ENCODE measurements around the gene HMGN5.
A peak's percentile ranks its signal among the peaks of the same experiment; 100 is the strongest.

HMGN5 gene

DNA sequence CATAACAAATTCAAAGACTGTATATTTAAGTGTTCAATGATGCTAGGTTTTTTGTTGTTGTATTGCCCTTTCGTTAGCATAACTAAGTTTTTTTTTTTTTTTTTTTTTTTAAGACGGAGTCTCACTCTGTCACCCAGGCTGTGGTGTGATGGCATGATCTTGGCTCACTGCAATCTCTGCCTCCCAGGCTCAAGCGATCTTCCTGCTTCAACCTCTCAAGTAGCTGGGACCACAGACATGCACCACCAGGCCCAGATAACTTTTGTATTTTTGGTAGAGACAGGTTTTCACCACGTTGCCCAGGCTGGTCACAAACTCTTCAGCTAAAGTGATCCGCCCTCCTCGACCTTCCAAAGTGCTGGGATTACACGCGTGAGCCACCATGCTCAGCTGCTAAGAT is 7.2 kb upstream of the HMGN5 start:
- H3K4me3 ChIP-seq (ENCODE audit: low read depth, low read length): no peak overlapping the region
- H3K36me3 ChIP-seq (ENCODE audit: control insufficient read depth, insufficient read depth, low read length): peaks cover 3% of the 10 kb centered on the region; the same call in 1 of the 2 replicates

DNA sequence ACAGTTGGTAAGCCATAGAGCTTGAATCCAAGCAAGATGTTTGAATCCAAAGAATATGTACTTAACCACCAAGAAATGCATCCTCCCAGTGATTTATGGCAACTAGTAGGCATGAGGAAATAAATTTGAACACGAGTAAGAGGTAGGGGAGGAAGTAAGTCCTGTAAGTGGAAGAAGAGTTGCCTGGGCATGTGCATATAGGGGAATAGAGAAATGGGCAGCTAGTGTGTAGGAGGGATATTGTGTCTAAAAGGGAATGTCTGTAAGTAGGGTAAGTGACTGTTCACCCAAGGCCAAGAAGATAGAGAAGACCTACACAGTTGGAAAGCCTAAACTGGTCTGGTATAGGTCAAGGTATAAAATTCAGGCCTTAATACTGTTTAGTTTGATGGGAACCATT is 4.8 kb upstream of the HMGN5 start:
- no peaks in the 10 kb centered on the region for H3K36me3 ChIP-seq (ENCODE audit: control insufficient read depth, insufficient read depth, low read length)
- no peak overlapping the region for H3K9ac ChIP-seq (ENCODE audit: low read depth, low read length)
- no peaks in the 10 kb centered on the region for H3K27me3 ChIP-seq (ENCODE audit: control insufficient read depth, insufficient read depth, low read length)
- H3K4me3 ChIP-seq (ENCODE audit: low read depth, low read length): no peak overlapping the region
- H3K9me3 ChIP-seq (ENCODE audit: control insufficient read depth, insufficient read depth, low read length): peaks cover 32% of the 10 kb centered on the region; the same call in 1 of the 2 replicates
- H3K27ac ChIP-seq (ENCODE audit: low read depth, low read length): no peak overlapping the region
- no peaks in the 10 kb centered on the region; the same call in 1 of the 2 replicates for H3K4me1 ChIP-seq (ENCODE audit: control insufficient read depth, insufficient read depth, low read length)

More for the DNA sequence above, 7.2 kb upstream of the HMGN5 start:
- H3K9ac ChIP-seq (ENCODE audit: low read depth, low read length): no peak overlapping the region
- H3K4me1 ChIP-seq (ENCODE audit: control insufficient read depth, insufficient read depth, low read length): no peaks in the 10 kb centered on the region
- H3K27ac ChIP-seq (ENCODE audit: low read depth, low read length): no peak overlapping the region
- peaks cover 46% of the 10 kb centered on the region for H3K9me3 ChIP-seq (ENCODE audit: control insufficient read depth, insufficient read depth, low read length)
- H3K27me3 ChIP-seq (ENCODE audit: control insufficient read depth, insufficient read depth, low read length): no peaks in the 10 kb centered on the region

DNA sequence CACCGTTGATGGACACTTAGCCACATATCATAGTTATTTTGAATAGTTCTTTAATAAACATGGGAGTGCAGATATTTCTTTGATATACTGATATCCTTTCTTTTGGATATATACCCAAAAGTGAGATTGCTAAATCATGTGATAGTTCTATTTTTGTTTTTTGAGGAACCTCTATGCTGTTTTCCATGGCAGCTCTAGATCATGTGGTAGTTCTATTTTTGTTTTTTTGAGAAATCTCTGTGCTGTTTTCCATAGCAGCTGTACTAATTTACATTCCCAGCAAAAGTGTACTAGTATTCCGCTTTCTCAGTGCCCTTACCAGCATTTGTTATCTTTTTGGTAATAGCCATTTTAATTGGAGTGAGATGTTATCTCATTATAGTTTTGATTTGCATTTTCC is 3.8 kb upstream of the HMGN5 start:
- H3K36me3 ChIP-seq (ENCODE audit: control insufficient read depth, insufficient read depth, low read length): no peaks in the 10 kb centered on the region
- peaks cover 32% of the 10 kb centered on the region; the same call in 1 of the 2 replicates for H3K9me3 ChIP-seq (ENCODE audit: control insufficient read depth, insufficient read depth, low read length)
- H3K4me3 ChIP-seq (ENCODE audit: low read depth, low read length): no peak overlapping the region
- H3K27ac ChIP-seq (ENCODE audit: low read depth, low read length): no peak overlapping the region
- H3K9ac ChIP-seq (ENCODE audit: low read depth, low read length): no peak overlapping the region
- H3K27me3 ChIP-seq (ENCODE audit: control insufficient read depth, insufficient read depth, low read length): no peaks in the 10 kb centered on the region
- H3K4me1 ChIP-seq (ENCODE audit: control insufficient read depth, insufficient read depth, low read length): no peaks in the 10 kb centered on the region; the same call in 1 of the 2 replicates

DNA sequence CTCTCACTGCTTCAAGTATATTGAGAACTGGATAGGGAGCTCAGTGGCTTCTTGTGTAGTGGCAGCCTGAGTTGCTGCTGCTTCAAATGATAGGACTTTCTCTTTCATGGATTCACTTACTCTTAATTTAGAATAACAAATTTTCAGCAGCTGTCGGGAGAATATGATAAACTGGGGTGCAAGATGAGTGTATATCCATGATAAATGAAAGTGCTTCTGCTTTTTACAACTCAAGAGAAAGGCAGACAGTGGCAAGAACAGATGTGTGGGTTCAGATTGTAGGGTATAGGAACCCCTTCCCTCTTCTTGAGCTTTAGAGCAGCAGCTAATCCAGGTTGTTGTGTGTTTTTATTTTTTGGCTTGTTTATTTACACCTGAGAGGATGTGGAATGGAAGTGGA is 1.2 kb upstream of the HMGN5 start:
- Histone ChIP-seq H3K27me3 (ENCODE audit: control insufficient read depth, insufficient read depth, low read length) (no peaks in the 10 kb centered on the region), H3K9me3 (ENCODE audit: control insufficient read depth, insufficient read depth, low read length) (peaks cover 19% of the 10 kb centered on the region; the same call in 1 of the 2 replicates), H3K36me3 (ENCODE audit: control insufficient read depth, insufficient read depth, low read length) (no peaks in the 10 kb centered on the region), H3K4me1 (ENCODE audit: control insufficient read depth, insufficient read depth, low read length) (no peaks in the 10 kb centered on the region; the same call in 1 of the 2 replicates), H3K27ac (ENCODE audit: low read depth, low read length) (no peak overlapping the region), H3K9ac (ENCODE audit: low read depth, low read length) (no peak overlapping the region), H3K4me3 (ENCODE audit: low read depth, low read length) (peak overlapping the region; percentile 70)

DNA sequence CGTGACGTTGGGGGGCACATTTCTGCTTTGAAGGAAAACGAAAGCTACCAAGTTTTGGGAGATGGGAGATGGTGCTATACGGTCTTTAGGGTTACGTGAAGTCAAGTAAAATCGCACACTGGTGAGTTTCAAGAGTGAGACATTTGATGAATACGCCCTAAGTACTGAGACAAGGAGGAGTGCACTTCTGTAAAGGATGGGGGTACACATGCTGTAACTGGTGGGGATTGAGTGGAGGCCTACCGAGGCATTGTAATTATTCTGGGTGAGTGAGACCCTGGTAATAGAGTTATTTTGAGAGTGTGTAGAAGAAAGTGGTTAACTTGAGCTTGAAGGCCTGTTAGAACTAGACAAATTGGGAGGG is 725 bp upstream of the HMGN5 start:
- H3K9me3 ChIP-seq (ENCODE audit: control insufficient read depth, insufficient read depth, low read length): peaks cover 19% of the 10 kb centered on the region; the same call in 1 of the 2 replicates
- H3K27ac ChIP-seq (ENCODE audit: low read depth, low read length): peak overlapping the region; percentile 79
- peak overlapping the region; percentile 70 for H3K4me3 ChIP-seq (ENCODE audit: low read depth, low read length)
- H3K36me3 ChIP-seq (ENCODE audit: control insufficient read depth, insufficient read depth, low read length): no peaks in the 10 kb centered on the region
- H3K4me1 ChIP-seq (ENCODE audit: control insufficient read depth, insufficient read depth, low read length): no peaks in the 10 kb centered on the region; the same call in 1 of the 2 replicates
- peak overlapping the region; percentile 78 for H3K9ac ChIP-seq (ENCODE audit: low read depth, low read length)
- no peaks in the 10 kb centered on the region for H3K27me3 ChIP-seq (ENCODE audit: control insufficient read depth, insufficient read depth, low read length)

DNA sequence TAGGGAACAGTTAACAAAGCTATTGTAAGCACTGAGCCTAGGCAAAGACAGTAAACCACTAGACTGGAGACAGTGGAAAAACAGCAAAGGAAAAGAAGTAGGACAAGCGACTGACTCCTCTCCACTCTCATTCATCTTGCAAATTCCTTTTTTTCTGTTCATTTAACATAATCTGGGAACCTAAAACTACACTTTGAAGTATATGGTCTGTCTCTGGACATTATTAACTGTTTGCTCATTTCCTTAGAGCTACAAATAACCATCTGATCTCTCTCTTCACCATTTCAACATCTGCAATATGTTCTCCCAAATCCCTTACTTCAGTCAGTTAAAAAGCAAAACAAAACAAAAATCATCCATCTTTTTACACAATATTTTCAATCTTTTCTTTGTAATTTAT is 642 bp downstream of the HMGN5 start:
- peak overlapping the region; percentile 70 for H3K4me3 ChIP-seq (ENCODE audit: low read depth, low read length)
- no peaks in the 10 kb centered on the region for H3K27me3 ChIP-seq (ENCODE audit: control insufficient read depth, insufficient read depth, low read length)
- no peaks in the 10 kb centered on the region; the same call in 1 of the 2 replicates for H3K4me1 ChIP-seq (ENCODE audit: control insufficient read depth, insufficient read depth, low read length)
- peak overlapping the region; percentile 79 for H3K27ac ChIP-seq (ENCODE audit: low read depth, low read length)
- H3K9me3 ChIP-seq (ENCODE audit: control insufficient read depth, insufficient read depth, low read length): peaks cover 9% of the 10 kb centered on the region; the same call in 1 of the 2 replicates
- no peaks in the 10 kb centered on the region for H3K36me3 ChIP-seq (ENCODE audit: control insufficient read depth, insufficient read depth, low read length)
- peak overlapping the region; percentile 78 for H3K9ac ChIP-seq (ENCODE audit: low read depth, low read length)

DNA sequence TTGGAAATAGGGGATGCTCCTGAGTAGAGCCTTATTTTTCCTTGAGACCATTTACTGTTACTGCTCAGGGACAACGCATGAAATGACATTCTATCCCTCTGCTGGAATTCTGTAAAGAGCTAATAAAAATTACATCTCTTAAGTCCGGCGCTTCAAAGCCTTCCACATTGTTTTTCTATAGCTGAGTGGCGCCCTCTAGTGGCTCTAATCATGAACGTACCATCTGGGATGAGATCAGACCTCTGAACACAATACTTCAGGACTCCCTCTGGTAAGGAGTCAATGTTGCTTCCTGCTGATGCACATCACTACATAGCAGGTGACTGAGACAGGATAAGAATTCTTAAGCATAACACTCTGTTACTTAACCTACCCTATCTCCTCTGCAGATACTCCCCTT is 6.0 kb downstream of the HMGN5 start:
- Histone ChIP-seq H3K4me3 (ENCODE audit: low read depth, low read length) (no peak overlapping the region), H3K9ac (ENCODE audit: low read depth, low read length) (no peak overlapping the region), H3K4me1 (ENCODE audit: control insufficient read depth, insufficient read depth, low read length) (no peaks in the 10 kb centered on the region), H3K27me3 (ENCODE audit: control insufficient read depth, insufficient read depth, low read length) (no peaks in the 10 kb centered on the region), H3K9me3 (ENCODE audit: control insufficient read depth, insufficient read depth, low read length) (peaks cover 25% of the 10 kb centered on the region), H3K36me3 (ENCODE audit: control insufficient read depth, insufficient read depth, low read length) (no peaks in the 10 kb centered on the region), H3K27ac (ENCODE audit: low read depth, low read length) (no peak overlapping the region)

DNA sequence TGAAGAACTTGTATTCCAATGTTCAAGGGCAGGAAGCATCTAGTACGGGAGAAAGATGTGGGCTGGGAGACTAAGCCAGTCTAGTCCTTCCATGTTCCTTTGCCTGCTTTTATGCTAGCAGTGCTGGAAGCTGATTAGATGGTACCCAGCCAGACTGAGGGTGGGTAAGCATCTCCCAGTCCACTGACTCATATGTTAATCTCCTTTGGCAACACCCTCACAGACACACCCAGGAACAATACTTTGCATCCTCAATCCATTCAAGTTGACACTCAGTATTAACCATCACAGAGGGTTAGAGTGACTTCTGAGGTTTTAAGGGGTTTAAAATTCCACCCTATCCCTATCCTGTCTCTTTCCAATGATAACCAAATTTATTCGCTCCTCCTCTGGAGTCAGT is 6.5 kb downstream of the HMGN5 start:
- Histone ChIP-seq H3K9me3 (ENCODE audit: control insufficient read depth, insufficient read depth, low read length) (peaks cover 25% of the 10 kb centered on the region), H3K4me3 (ENCODE audit: low read depth, low read length) (no peak overlapping the region), H3K27ac (ENCODE audit: low read depth, low read length) (no peak overlapping the region), H3K36me3 (ENCODE audit: control insufficient read depth, insufficient read depth, low read length) (no peaks in the 10 kb centered on the region), H3K4me1 (ENCODE audit: control insufficient read depth, insufficient read depth, low read length) (no peaks in the 10 kb centered on the region), H3K27me3 (ENCODE audit: control insufficient read depth, insufficient read depth, low read length) (no peaks in the 10 kb centered on the region), H3K9ac (ENCODE audit: low read depth, low read length) (no peak overlapping the region)

DNA sequence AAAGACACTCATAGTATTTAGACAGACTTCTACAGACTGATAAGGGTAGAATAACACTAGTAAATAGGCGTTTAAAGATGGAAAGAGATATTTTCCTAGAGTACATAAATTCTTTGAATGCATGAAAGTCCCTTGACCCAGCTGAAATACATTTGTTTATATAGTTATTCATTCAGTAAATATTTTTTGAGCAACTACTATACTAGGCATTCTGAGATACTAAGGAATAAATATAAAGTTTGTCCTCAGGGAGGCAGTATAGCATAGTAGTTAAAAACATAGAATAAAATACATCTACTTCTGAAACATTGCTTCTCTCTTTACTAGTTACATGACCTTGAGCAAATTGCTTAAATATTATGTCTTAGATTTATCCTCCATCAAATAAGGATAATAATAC is 27.4 kb downstream of the HMGN5 start:
- Histone ChIP-seq H3K9me3 (ENCODE audit: control insufficient read depth, insufficient read depth, low read length) (peaks cover 15% of the 10 kb centered on the region), H3K4me1 (ENCODE audit: control insufficient read depth, insufficient read depth, low read length) (no peaks in the 10 kb centered on the region), H3K9ac (ENCODE audit: low read depth, low read length) (no peak overlapping the region), H3K4me3 (ENCODE audit: low read depth, low read length) (no peak overlapping the region), H3K36me3 (ENCODE audit: control insufficient read depth, insufficient read depth, low read length) (no peaks in the 10 kb centered on the region), H3K27ac (ENCODE audit: low read depth, low read length) (no peak overlapping the region), H3K27me3 (ENCODE audit: control insufficient read depth, insufficient read depth, low read length) (no peaks in the 10 kb centered on the region)

DNA sequence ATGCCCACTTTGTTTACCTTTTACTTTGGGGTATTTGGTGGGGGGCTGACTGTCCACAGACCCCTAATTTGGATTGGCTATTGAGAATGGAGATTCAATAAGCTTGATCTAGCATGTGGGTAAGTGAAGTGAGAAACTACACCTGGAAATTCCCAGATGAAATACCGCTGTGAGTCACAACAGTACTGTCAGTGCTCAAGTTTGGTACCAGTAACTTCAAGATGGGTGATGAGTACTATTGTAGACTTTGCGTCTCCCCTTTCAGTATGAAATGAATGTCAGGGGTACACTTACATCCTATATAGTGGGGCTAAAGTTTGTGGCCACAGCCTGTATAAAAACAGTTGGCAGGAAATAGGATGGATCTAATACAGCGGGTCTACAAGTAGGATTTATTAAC is 33.3 kb downstream of the HMGN5 start:
- H3K27ac ChIP-seq (ENCODE audit: low read depth, low read length): no peak overlapping the region
- H3K4me1 ChIP-seq (ENCODE audit: control insufficient read depth, insufficient read depth, low read length): no peaks in the 10 kb centered on the region
- no peaks in the 10 kb centered on the region for H3K36me3 ChIP-seq (ENCODE audit: control insufficient read depth, insufficient read depth, low read length)
- H3K9me3 ChIP-seq (ENCODE audit: control insufficient read depth, insufficient read depth, low read length): peaks cover 32% of the 10 kb centered on the region
- no peak overlapping the region for H3K4me3 ChIP-seq (ENCODE audit: low read depth, low read length)
- H3K9ac ChIP-seq (ENCODE audit: low read depth, low read length): no peak overlapping the region
- no peaks in the 10 kb centered on the region for H3K27me3 ChIP-seq (ENCODE audit: control insufficient read depth, insufficient read depth, low read length)

DNA sequence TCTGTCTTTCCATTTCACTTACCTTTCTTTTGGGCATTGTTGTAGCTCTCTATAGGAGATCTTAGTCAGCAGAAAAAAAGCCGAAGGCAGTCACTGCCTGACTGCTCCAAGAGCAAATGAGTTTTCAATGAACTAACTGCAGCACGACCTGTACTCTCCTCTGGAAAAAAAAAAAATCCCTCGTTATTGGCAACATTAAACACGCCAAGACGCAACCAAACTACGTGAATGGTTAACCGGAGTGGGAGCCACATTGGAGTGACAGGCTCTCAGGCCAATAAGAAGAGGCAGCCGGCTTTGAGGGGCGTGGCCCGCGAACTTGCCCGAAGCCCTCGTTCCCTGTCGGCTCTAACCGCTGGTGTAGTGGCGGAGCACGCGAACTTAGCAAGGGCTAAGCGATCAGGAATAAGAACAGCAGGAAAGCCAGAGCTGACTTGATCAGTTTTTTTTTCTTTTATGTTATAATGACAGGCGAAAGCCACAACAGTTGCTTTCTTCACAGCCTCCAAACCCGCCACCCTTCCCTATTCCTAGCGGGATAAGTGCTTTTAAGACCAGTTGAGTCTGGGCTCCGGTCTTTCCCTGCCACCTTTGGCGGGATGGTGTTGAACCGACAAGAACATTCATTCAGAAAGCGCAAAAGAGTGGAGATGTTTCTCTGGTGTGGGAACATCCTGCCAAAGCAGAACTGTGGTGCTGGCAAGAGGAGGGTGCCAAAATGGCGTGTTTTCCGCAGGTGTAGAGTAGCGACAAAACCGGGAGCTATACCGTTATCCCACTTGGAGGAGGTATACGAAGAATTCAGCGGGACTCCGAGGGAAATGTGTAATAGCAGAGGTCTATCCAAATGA is 80.0 kb downstream of the HMGN5 start:
- H3K27ac ChIP-seq (ENCODE audit: low read depth, low read length): peak overlapping the region; percentile 55
- H3K4me1 ChIP-seq (ENCODE audit: control insufficient read depth, insufficient read depth, low read length): no peaks in the 10 kb centered on the region
- peaks cover 11% of the 10 kb centered on the region; the same call in 1 of the 2 replicates for H3K27me3 ChIP-seq (ENCODE audit: control insufficient read depth, insufficient read depth, low read length)
- H3K9ac ChIP-seq (ENCODE audit: low read depth, low read length): peak overlapping the region; percentile 32
- H3K4me3 ChIP-seq (ENCODE audit: low read depth, low read length): peak overlapping the region; percentile 78
- H3K36me3 ChIP-seq (ENCODE audit: control insufficient read depth, insufficient read depth, low read length): no peaks in the 10 kb centered on the region
- peaks cover 10% of the 10 kb centered on the region; the same call in 1 of the 2 replicates for H3K9me3 ChIP-seq (ENCODE audit: control insufficient read depth, insufficient read depth, low read length)

Measured in HUES48 (cell line).